Stimulated activated CD4-positive, alpha-beta T cell treated with anti-CD3 and anti-CD28 coated beads, Interleukin-1b, Interleukin-23, amount 100 ng/mL, for 24 hours (primary cell): ENCODE measurements around the gene BCL2L13.
A peak's percentile ranks its signal among the peaks of the same experiment; 100 is the strongest.
"Not testable (repeated sequence)": the region's sequence is repeated elsewhere in the genome, so short reads cannot be mapped to it uniquely, and the experiment has no call there.

ENCODE experiments used
- DNase-seq, 4 experiments: peaks; one replicate each; pipeline ENCODE4 v3.0.0-alpha.2; 2020; ENCODE audit warnings: low read depth in 4 of 4, low spot score in 1 of 4

Gene BCL2L13

DNA sequence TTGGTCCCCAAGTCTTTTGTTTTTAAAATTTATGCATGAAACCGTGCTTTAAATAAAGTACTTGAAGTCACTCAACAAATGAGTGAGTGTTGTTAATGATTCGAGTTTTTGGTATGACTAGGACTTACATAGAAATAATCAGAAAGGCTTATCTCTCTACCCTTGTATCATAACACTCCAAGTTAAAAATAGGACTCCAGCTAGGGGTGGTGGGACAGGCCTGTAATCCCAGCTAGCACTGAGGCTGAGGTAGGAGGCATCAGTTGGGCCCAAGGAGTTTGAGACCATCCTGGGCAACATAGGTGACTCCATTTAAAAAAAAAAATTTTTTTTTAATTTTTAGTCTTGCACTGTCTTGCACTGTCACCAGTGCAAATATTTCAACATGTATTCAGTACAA is 55.6 kb downstream of the BCL2L13 start:
- no peak for DNase-seq

DNA sequence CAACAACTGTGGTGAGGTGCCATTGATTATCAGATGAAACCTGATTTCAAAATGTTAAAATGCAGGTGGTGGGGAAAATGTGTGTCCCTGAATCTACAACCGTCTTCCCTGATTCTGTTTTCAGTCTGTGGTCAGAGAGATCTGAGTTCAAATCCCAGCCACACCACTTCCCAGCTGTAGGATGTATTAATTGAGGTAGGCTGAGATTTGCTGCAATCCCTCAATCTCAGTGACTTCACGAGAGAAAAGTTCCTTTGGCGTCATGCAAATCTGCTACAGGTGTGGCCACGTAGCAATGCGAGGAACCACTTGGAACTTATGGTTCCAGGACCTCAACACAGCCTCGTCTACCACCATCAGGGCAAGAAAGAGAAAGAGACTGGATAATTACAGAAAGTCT is 56.2 kb downstream of the BCL2L13 start:
- DNase-seq, result no peak

- DNase-seq, result no peak
These were observed 57.4 kb downstream of the BCL2L13 start for GRCh38 chr22:17695986-17696385.

DNA sequence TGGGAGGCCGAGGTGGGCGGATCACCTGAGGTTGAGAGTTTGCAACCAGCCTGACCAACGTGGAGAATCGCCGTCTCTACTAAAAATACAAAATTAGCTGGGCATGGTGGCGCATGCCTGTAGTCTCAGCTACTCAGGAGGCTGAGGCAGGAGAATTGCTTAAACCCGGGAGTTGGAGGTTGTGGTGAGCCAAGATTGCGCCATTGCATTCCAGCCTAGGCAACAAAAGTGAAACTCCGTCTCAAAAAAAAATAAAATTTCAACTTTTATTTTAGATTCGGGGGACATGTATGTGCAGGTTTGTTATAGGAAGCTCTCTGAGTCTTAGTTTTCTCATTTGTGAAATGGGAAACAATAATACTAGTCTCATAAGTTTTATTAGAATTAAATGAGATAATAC is 58.6 kb downstream of the BCL2L13 start:
- not testable (repeated sequence) for DNase-seq

GRCh38 chr22:17698276-17698675 is 59.7 kb downstream of the BCL2L13 start:
- DNase-seq, result not testable (repeated sequence)

- DNase-seq, result no peak
These were observed 60.4 kb downstream of the BCL2L13 start for GRCh38 chr22:17698948-17699347.

DNA sequence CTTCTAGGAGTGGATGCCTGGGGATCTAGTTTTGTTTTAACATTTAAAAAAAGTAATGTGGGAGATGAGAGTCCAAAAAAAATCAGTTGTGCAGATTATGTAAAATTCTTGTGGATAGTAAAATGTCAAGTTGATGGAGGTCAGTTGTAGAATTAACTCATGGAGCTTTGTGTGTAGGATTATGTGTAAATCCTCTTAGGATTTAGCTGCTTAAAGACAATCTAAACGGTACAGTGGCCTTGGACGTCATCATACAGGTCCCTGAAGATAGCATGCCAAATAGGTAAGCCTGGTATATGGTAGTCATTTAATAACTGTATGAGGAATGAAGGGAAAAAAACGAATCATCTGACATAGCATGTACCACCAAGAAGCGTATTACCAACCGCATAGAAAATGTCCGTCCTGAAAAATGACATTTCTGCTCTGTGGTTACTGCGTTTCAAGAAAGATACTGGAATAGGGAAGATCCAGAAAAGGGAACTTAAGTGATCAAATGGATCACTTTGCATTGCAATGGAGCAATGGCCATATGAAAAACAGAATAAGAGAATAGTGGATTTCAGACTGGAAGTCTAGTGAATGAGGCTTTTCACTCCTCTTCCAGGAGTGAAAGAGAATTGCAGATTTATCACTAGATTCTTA is 61.3 kb downstream of the BCL2L13 start:
- DNase-seq, result no peak

- no peak for DNase-seq
These were observed 62.2 kb downstream of the BCL2L13 start for GRCh38 chr22:17700778-17701177.

DNA sequence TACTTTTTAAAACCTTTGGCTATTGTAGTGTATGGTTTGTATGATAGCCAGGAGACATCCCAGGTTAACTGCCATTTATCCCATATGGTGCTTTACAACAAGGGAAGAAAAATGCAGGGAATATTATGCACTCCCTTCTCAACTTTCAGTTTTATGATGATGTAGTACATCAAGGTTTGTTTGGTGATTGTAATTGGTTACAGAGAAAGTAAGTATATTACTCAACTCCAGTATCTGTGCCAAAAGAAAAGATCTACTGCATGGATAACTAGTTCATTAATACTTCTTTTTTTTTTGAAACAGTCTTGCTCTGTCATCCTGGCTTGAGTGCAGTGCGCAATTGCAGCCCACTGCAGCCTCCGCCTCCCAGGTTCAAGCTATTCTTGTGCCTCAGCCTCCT is 65.3 kb downstream of the BCL2L13 start:
- DNase-seq, result no peak

DNA sequence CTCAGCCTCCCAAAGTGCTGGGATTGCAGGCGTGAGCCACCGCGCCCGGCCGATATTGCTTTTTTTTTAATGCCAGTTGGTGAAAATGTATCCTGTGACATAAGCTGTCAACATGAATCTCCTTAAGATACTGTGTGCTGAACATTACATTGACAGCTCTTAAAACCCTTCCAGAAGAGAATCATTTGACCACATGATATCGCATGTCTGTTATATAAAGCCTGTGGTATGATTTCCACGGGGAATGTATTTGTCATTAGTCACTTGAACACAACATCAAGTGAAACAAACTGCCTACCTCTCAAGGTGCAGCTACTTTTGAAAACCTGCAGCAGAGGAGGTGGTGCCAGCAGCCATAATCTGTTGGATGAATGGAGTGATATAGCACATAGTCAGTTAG is 67.0 kb downstream of the BCL2L13 start:
- no peak for DNase-seq

GRCh38 chr22:17705951-17706900 is 67.7 kb downstream of the BCL2L13 start:
- peak in 2 of 4 experiments; percentile 15 to 21 for DNase-seq

DNA sequence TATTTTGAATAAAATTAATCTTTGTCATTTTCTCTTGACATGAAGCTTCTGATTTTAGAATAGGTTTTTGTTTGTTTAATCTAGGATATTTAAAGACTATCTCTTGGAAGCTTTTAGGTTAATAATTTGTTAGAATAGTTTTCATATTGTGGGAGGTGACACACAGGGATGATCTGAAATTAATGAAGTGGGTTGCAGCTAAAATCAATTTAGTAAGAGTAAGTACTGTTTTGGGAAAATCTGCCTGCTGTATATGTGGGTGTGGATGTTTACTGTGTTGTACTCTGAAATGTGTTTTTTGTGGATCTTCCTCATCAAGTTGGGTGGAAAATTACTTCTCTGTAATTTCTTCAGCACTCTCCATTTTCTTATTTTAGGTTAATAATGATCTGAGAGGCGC is 68.4 kb downstream of the BCL2L13 start:
- no peak for DNase-seq

DNA sequence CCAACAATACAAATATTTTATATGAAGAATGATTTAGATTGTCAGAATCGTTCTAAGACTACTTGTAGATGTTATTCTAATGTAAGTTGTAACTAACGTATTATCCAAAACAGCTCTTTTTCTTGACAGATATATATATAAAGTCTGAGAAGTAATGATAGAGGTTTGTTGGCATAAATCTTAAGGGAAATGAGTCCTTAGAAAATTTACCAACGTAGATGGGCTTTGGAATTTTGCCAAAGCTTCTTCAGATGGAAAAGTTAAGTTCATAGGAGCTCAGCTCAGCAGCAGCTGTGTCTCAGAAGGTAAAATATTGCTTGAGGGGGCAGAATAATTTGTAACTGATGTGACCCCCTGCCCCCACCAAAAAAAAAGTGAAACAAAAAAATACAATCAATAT is 69.0 kb downstream of the BCL2L13 start:
- DNase-seq, result no peak

GRCh38 chr22:17710023-17710422 is 71.5 kb downstream of the BCL2L13 start:
- DNase-seq, result no peak

- no peak for DNase-seq
These were observed 73.9 kb downstream of the BCL2L13 start for GRCh38 chr22:17712441-17712840.

DNA sequence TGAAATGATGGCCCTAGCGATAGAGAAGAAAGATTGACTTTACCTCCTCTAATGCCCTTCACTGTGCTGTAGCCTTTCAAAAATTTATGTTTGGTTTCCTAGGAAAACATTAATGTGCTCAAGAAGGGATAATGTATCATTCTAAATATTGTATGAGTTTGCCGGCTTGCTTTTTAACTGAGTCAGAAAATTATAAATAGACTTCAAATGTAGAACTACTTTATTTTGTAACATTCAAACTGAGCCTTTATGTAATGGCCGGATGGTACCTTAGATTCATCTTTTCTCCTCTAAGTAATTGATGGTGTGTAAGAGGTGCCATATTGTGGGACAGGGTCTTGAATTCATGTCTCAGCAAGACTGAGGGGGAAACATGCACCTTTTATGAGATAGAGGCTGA is 78.0 kb downstream of the BCL2L13 start:
- DNase-seq, result no peak

DNA sequence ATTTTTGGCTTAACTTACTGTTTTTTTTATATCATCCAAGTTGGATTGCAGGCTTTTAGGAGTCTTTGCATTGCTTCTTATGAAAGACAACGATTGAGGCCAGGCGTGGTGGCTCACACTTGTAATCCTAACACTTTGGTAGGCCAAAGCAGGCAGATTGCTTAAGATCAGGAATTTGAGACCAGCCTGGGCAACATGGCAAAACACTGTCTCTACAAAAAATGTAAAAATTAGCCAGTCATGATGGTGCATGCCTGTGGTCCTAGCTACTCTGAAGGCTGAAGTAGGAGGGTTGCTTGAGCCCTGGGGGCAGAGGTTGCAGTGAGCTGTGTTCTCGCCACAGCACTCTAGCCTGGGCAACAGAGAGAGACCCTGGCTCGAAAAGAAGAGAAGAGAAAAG is 79.2 kb downstream of the BCL2L13 start:
- DNase-seq, result no peak

DNA sequence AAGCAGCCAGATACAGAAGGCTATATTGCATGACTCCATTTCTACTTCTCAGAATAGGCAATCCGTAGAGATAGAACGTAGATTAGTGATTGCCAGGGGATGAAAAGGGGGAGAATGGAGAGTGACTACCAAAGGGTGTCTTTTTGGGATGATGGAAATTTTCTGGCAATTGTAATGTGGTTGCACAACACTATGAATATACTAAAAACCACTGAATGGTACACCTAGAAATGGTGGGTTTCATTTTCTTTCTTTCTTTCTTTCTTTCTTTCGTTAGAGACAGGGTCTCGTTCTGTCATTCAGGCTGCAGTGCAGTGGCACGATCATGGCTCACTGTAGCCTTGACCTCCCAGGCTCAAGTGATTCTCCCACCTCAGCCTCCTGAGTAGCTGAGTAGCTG is 81.4 kb downstream of the BCL2L13 start:
- DNase-seq, result no peak

DNA sequence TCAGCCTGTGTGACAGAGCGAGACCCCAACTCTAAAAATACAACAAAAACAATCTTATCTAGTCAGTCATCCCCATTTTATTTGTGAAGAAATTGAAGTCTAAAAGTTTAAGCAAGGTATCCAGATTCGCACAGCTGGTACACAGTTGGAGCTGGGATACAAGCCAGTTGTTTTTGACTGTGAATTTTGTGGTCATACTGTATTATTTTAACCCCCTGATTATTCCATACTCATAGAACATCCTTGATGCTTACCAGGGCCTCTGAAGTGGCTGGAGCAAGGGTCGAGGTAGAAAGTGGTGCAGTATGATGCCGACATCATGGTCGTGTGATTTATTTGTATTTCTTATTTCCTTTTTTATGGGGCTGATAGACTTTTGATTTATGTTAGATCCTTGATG is 85.7 kb downstream of the BCL2L13 start:
- no peak for DNase-seq

DNA sequence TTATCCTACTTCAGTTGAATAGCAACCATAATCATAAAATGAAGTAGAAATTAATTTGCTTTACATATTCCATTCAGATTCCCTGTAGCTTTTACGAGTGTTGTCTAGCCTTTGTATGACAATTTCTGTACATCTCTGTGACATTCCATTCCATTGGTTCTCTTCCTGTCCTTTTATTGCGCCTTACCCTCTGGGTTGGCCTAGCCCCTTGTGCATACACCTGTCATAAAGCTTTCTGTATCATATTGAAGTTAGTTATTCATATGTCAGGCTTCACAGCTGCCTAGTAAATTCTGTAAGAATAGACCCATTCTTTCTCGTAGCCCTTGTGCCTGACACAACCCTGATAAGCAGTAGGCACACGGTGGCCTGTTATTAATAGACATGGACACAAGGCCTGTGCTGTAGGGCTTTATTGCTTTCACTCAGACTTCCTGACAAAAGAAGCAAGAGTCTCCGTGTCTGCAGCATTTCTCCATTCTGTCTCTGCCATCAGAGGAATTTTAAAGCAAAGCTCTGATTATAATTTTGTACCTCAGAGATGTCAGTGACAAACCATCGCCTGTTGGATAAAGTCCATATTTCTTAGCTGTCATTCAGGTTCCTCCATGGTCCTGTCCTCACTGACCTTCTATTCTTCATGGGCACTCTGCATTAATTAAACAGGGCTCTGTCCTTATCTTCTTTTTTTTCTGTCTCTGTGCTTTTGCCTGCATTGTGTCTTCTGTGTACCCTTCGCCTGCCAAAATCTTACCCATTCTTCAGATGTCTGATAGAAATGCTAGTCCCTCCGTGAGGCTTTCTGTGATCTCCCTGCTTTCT is 86.3 kb downstream of the BCL2L13 start:
- no peak for DNase-seq

DNA sequence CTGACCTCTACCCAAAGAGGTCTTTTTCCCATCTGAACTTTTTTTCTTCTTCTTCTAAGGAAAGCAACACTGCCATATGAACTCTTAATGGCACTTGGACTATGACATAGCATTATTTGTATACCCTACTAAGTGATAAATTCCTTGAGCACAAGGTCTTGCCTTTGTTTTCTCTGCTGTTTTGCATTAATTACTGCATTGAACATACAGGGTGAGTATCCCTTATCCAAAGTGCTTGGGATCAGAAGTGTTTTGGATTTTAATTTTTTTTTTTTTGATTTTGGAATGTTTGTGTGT is 86.9 kb downstream of the BCL2L13 start:
- no peak for DNase-seq
